Central memory CD8-positive, alpha-beta T cell (primary cell): Measurements from ENCODE around the gene CDCA4.

Source experiments
- ATAC-seq: fragments of 150-1000 bp; cut with Tn5 transposase; replicated peaks from 2 replicates; pipeline ENCODE4 v1.10.0; 2022; ENCODE audit warnings: mild to moderate bottlenecking, moderate FRiP score, moderate number of reproducible peaks; ENCODE audit not compliant: poor library complexity, severe bottlenecking; ENCODE audit errors: extremely low read depth
- DNase-seq, 2 donors: peaks; one replicate each; pipeline ENCODE4 v3.0.0; 2021; ENCODE audit warnings: low spot score in 2 of 2
- H3K27ac Mint-ChIP-seq: one replicate; pipeline ENCODE4 v1.8.0; 2022; ENCODE audit warnings: low read depth, mild to moderate bottlenecking, moderate library complexity, mixed read lengths
- H3K27me3 Mint-ChIP-seq: one replicate; pipeline ENCODE4 v1.8.0; 2022; ENCODE audit warnings: mixed read lengths
- H3K36me3 Mint-ChIP-seq: one replicate; pipeline ENCODE4 v1.8.0; 2022; ENCODE audit warnings: mild to moderate bottlenecking, moderate library complexity, mixed read lengths; ENCODE audit not compliant: insufficient read depth
- H3K4me1 Mint-ChIP-seq: one replicate; pipeline ENCODE4 v1.8.0; 2022; ENCODE audit warnings: mixed read lengths
- H3K4me3 Mint-ChIP-seq: one replicate; pipeline ENCODE4 v1.8.0; 2022; ENCODE audit warnings: mild to moderate bottlenecking, moderate library complexity, mixed read lengths
- H3K9me3 Mint-ChIP-seq: one replicate; pipeline ENCODE4 v1.8.0; 2022; ENCODE audit warnings: mixed read lengths

The CDCA4 gene

DNA sequence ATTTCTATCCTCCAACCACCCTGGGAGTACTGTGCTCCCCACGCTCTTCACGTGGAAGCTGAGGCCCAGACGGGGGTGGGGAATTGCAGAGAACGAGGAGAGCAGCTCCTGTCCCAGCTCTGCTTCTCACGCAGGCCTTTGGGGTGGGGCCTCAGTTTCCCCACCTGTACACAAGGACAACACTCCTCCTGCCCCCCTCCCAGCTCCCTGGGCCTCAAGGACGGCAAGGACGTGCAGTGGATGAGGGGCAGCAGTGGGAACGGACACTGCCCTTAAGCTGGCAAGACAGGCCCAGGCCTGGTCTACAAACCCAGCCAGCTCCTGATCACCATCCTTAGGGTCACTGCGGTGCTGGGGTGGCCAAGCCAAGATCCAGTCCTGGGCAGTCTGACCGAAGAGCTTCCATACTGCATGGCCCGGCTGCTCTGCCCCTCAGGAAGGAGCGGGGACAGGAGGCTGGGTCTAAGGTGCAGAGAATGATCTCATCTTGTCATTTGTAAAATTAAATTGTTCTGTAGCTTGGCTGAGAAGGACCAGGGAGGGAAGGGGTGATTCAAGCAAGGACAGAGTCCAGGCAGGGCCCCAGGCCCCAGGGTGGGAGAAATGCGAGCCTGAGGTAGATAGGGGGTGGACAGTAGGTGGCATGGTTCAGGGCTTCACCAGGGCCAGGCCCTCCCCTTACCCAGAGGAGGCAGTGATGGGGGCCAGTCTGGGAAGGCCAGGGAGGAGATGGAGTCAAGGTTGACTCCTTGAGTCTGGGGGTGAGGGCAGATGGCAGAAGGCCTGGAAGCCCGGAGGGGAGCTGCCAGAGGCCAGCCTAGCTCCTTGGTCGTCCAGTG, 36.6 kb downstream of the CDCA4 start:
- peak overlapping the region; percentile 76 for H3K4me3 Mint-ChIP-seq
- ATAC-seq (no peak), DNase-seq (no peak)
- no peaks in the 10 kb centered on the region for H3K4me1 Mint-ChIP-seq
- H3K27ac Mint-ChIP-seq, result peak overlapping the region; percentile 81
- no peaks in the 10 kb centered on the region for H3K9me3 Mint-ChIP-seq
- H3K36me3 Mint-ChIP-seq, result peaks cover 9% of the 10 kb centered on the region
- H3K27me3 Mint-ChIP-seq, result peaks cover under 1% of the 10 kb centered on the region

DNA sequence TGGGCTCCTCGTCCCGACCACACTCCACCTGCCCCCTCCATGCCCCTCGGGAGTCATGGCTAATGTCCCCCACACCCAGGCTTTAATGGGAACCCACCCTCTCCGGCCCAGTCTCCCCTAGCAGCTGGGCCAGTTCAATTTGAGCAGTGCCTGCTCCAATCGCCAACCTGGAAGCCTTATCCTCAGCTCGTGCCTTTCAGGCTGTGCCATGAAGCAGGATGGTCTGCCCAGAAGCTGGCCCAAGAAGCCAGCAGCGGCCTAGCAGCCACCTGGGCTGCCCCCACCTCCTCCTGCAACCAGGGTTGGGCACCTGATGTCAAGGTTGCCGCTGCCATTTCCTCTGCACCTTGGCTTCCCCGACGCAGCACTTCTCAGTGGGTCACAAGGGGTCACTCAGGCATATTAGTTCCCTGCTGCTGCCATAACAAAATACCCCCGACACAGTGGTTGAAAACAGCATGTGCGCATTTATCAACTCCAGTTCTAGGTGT, 37.6 kb downstream of the CDCA4 start:
- ATAC-seq (no peak), DNase-seq (no peak)
- Mint-ChIP-seq H3K9me3 (no peaks in the 10 kb centered on the region), H3K27me3 (peaks cover 8% of the 10 kb centered on the region), H3K27ac (no peak overlapping the region), H3K4me1 (no peaks in the 10 kb centered on the region), H3K36me3 (peaks cover 9% of the 10 kb centered on the region), H3K4me3 (no peak overlapping the region)

GRCh38 chr14:104982548-104983230, 38.2 kb downstream of the CDCA4 start:
- Mint-ChIP-seq H3K36me3 (peaks cover 9% of the 10 kb centered on the region), H3K27ac (no peak overlapping the region), H3K4me1 (no peaks in the 10 kb centered on the region), H3K9me3 (no peaks in the 10 kb centered on the region), H3K27me3 (peaks cover 8% of the 10 kb centered on the region), H3K4me3 (no peak overlapping the region)
- no peak for DNase-seq
- no peak for ATAC-seq

- H3K4me3 Mint-ChIP-seq, result no peak overlapping the region
- peaks cover 9% of the 10 kb centered on the region for H3K36me3 Mint-ChIP-seq
- peaks cover 8% of the 10 kb centered on the region for H3K27me3 Mint-ChIP-seq
- DNase-seq (no peak), ATAC-seq (no peak)
- H3K27ac Mint-ChIP-seq, result no peak overlapping the region
- H3K4me1 Mint-ChIP-seq, result no peaks in the 10 kb centered on the region
- no peaks in the 10 kb centered on the region for H3K9me3 Mint-ChIP-seq
These were observed 39.0 kb downstream of the CDCA4 start for GRCh38 chr14:104981699-104982541.

DNA sequence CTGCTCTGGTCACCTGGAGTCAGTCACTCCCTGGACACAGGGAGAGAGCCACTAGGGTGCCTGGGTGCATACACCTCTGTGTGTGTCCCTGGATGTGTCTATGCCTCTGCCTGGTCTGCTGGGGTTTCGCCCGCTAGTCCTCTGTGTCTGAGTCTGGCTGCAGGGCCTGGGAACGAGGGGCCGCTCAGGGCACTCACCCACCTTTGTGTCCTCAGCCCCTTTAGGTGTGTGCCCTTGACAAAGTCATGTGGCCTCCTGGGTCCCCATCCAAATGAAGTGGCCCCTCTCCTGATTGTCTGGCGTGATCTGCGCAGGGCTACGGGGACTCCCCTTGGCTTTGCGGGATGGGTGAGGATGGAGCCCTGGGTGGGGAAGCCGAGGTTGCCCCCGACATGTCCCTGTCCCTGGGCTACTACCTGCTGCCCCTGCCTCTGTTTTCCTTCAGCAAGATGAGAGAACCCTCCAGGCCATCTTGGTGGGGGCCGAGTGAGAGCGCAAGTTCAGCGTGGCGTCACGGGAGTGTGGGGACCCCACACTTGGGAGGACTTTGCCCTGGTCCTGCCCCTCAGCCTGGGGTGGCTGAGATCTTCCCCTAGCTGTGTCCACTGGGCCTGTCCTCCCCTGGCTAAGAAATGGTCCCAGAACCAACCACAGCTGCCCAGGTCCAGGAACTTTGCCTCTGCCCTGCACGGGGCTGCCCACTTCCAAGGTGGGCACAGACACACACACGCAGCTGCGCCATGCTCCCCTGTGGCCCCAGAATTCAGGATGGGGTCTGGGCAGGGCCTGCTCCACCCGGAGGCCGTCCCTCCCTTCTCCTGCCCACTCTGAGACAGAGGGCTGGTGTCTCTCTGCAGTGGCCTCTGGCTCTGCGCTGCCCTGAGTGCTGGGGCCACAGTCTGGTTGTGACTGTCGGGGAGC, 40.0 kb downstream of the CDCA4 start:
- Mint-ChIP-seq H3K4me1 (peaks cover 5% of the 10 kb centered on the region), H3K27me3 (peaks cover 16% of the 10 kb centered on the region), H3K4me3 (no peak overlapping the region), H3K9me3 (no peaks in the 10 kb centered on the region), H3K36me3 (peaks cover 12% of the 10 kb centered on the region), H3K27ac (no peak overlapping the region)
- DNase-seq (no peak), ATAC-seq (no peak)

- DNase-seq (no peak), ATAC-seq (no peak)
- Mint-ChIP-seq H3K36me3 (peaks cover 12% of the 10 kb centered on the region), H3K9me3 (no peaks in the 10 kb centered on the region), H3K4me3 (no peak overlapping the region), H3K27me3 (peaks cover 18% of the 10 kb centered on the region), H3K4me1 (peaks cover 9% of the 10 kb centered on the region), H3K27ac (no peak overlapping the region)
These were observed 40.9 kb downstream of the CDCA4 start for GRCh38 chr14:104979758-104980610.

DNA sequence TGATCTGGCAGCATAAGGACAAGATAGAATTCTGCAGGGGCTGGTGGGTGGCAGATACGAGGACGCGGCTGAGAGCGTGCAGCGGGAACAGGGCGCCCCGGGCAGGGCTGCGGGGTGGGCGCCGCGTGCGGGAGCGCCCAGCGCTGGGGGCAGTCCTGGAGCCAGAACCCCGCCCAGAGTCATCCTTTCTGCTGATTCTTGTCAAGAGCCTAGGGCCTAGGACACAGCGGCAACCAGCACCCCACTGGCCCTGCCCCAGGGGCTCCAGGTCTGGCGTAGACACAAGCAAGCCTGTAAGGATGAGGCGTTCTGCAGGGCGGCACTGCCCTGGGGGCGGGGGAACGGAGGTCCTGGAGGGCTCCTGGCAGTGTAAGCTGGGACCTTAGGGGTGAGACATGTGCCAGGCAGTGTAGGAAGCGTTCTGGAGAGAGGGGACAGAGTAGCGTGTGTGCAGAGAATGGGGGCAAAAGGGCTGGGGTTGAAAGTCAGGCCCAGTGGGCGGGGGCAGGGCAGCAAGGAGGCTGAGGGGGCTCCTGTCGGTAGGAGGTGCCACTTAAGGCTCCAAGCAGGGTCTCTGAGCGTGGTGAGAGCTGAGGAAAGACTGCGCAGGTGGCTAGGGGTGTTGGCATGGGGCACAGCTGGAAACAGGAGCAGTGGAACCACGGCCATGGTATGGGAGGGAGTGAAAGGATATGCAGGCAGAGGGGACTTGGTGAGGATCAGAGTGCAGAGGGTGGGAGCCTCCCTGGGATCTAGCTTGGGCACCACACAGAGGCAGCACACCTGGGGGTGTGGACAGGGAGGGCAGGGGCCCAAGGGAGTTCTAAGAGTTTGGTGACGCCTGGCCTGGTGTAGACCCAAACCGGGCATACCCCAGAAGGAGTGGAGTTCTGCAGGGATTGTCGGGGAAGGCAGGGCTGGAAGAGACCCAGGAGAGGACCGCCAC, 41.9 kb downstream of the CDCA4 start:
- Mint-ChIP-seq H3K27ac (no peak overlapping the region), H3K9me3 (no peaks in the 10 kb centered on the region), H3K4me3 (peak overlapping the region; percentile 31), H3K27me3 (peaks cover 18% of the 10 kb centered on the region), H3K36me3 (peaks cover 5% of the 10 kb centered on the region), H3K4me1 (peaks cover 9% of the 10 kb centered on the region)
- DNase-seq, result no peak
- ATAC-seq, result no peak

- Mint-ChIP-seq H3K27ac (no peak within 1 kb of the TSS), H3K4me1 (peaks cover 9% of the 10 kb centered on the region), H3K27me3 (peaks cover 18% of the 10 kb centered on the region), H3K4me3 (peak within 1 kb of the TSS; percentile 61), H3K36me3 (peaks cover 3% of the 10 kb centered on the region), H3K9me3 (no peaks in the 10 kb centered on the region)
- no peak for DNase-seq
- ATAC-seq, result no peak
These were observed 42.9 kb downstream of the CDCA4 start, which contains the start of gene AHNAK2 for GRCh38 chr14:104977681-104978653. Gene AHNAK2 (minus strand): TSS chr14:104978374. CDS start chr14:104978237, 137 bp downstream.

DNA sequence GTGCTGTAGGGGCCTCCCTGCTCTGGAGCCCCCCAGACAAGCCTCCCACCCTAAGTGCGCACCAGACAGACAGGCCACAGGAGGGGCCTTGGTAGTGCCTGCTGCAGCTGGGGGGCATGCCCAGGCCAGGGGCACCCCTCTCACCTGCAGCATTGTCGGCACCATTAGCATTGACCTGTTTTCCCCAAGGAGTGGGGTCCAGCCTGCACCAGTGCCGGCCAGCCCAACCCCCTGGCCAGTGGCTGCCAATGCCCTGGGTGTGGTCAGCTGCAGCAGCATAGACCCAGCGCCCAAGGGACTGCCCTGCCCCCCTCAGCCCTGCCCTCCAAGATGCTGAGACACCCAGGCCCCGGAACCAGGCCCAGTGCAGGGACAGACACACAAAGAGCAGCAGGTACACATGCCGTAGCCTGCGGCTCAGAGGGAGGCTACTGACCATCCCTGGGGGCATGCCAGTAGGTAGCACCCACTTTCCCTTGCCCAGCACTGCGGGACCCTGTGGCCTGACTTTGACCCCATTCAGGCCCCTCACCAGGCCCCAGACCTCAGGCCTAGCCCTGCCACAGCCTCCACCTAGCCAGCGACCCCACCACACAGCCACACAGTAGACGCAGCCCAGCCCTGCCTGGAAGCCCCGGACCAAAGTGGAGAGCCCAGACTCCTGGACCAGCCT, 43.7 kb downstream of the CDCA4 start:
- H3K27me3 Mint-ChIP-seq, result peaks cover 18% of the 10 kb centered on the region
- H3K27ac Mint-ChIP-seq, result no peak overlapping the region
- peak overlapping the region; percentile 61 for H3K4me3 Mint-ChIP-seq

More for the DNA sequence above, 43.7 kb downstream of the CDCA4 start:
- DNase-seq (no peak), ATAC-seq (no peak)
- Mint-ChIP-seq H3K36me3 (peaks cover 3% of the 10 kb centered on the region), H3K9me3 (no peaks in the 10 kb centered on the region), H3K4me1 (peaks cover 9% of the 10 kb centered on the region)
